Retina (tissue), 1 donor: Measurements from ENCODE around the gene SOHLH1.

Experiments
- DNase-seq: peaks from one replicate; pipeline ENCODE4 v3.0.0-alpha.2; 2016

Gene SOHLH1

DNA sequence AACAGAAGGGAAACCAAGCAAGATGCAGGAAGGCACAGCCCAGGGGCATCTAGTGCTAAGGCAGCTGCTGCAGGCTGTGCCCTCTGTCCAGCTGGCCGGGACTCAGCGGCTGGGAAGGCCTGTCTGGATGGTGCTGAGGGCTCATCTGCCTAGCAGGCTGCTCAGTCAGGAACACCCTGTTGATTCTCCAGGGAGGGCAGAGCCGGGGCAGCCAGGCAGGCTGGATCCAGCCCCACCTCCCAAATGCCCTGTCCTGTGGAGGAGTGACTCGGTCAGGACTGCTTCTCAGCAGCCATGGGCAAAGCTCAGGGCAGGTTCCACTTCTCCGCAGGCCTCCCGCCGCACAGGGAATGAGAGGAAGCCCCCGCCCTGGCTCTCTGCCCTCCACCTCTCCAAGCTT is 44.0 kb downstream of the SOHLH1 start:
- no peak for DNase-seq

DNA sequence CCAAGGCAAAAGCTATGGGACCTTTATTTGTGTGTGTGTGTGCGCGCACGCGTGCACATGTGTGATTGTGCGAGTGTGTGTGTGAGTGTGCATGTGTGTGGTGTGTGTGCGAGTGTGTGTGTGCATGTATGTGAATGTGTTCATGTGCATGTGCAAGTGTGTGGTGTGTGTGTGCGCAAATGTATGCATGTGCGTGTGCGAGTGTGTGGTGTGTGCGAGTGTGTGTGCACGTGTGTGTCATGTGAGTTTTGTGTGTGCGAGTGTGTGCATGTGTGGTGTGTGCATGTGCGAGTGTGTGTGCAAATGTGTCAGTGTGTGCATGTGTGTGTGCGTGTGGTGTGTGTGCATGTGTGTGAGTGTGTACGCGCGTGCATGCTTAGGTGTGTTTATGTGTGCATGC is 48.9 kb downstream of the SOHLH1 start:
- no peak for DNase-seq

DNA sequence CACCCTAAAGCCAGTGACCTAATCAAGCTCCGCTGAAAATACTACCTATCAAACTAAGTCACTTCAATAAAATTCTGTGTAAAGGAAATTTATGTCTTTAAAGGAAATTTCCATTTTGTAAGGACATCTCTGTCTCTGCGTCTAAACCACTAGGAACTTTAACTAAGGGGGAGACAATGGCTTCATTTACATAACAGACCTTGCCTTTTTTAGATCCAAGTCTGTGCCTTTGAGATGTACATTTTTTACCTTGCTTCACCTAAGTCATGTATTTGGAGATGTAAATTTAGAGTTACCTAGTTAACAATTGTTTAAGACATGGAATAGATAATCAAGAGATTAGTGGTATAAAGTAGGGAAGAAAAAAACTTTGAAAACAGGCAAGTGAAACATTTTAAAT is 49.8 kb downstream of the SOHLH1 start:
- DNase-seq: no peak

DNA sequence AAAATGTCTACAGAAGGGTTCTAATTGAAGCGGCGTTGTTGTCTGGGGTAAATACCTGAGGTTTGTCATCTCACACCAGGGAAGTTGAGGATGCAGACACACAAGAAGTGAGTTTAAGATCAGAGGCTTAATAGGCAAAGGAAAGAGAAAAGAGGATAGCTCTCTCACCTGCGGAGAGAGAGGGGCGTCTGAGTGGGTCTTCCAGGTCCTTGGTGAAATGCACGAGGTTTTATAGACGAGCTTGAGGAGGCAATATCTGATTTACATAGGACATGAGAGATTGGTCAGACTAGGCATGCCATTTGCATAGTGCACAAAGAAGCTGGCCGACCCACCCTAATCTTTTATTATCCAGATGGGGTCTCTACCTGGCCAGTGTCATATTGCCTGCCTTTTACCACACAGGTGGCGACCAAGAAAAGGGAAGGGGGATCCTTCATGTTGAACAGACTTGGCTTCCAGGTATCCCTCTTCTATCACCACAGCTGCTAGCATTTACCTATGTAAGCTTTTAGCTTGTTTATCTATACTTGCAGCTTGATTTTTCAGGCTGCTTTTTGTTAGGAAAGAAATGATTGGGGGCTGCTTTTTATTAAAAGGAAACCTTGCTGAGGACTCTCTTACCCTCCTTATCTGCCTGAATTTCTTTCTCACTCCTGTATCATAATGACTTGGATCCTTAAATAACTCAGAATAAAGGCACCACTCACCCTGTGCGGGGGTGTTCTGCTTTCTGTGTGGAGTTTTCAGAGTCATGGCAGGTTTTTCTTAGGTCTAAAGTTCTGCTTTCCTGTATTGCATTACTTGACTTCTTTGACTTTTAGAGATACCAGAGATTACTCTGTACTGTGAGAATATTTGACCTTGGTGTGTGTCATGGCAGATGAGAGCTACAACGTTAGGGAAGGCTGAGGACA is 50.5 kb downstream of the SOHLH1 start:
- no peak for DNase-seq

GRCh38 chr9:135647884-135648283 is 51.4 kb downstream of the SOHLH1 start:
- no peak for DNase-seq

- no peak for DNase-seq
These were observed 54.6 kb downstream of the SOHLH1 start for GRCh38 chr9:135644631-135645218.
